Breast epithelium (tissue), 4 donors: Measurements from ENCODE around the gene ALKBH8. TPM values are rescaled to one million over a fixed set of nuclear protein-coding genes. Genes with fewer than 3 reads are reported as not detected.

ENCODE experiments used
- DNase-seq, 2 donors: peaks; one replicate each; pipeline ENCODE4 v3.0.0-alpha.2; 2019; ENCODE audit warnings: low spot score in 2 of 2
- H3K27ac ChIP-seq, 2 donors: fragments of 200-600 bp; sonication (generic) in 1 of 2; one replicate each; pipeline ENCODE4 v1.5.1; 2016 to 2019; ENCODE audit warnings: mild to moderate bottlenecking in 1 of 2
- H3K27me3 ChIP-seq, 2 donors: fragments of 200-600 bp; sonication (generic) in 1 of 2; one replicate each; pipeline versions ENCODE4 v1.5.1 to v1.6.0; 2017 to 2019; ENCODE audit warnings: control low read depth in 1 of 2, mild to moderate bottlenecking in 1 of 2
- H3K36me3 ChIP-seq: fragments of 200-600 bp; one replicate; pipeline ENCODE4 v1.5.1; 2019
- H3K4me1 ChIP-seq, 2 donors: fragments of 200-600 bp; sonication (generic); one replicate each; pipeline ENCODE4 v1.5.1; 2016 to 2019; ENCODE audit warnings: control low read depth in 1 of 2
- H3K4me3 ChIP-seq, 3 donors: fragments of 200-600 bp; sonication (generic); 1 replicate in 2 of 3; 2 replicates in 1 of 3; pipeline ENCODE4 v1.5.1; 2016 to 2019; ENCODE audit warnings: mild to moderate bottlenecking in 3 of 3, moderate library complexity in 2 of 3
- H3K9me3 ChIP-seq, 2 donors: fragments of 200-600 bp; sonication (generic) in 1 of 2; one replicate each; pipeline ENCODE4 v1.5.1; 2016 to 2019; ENCODE audit warnings: control low read depth in 1 of 2
- POLR2A ChIP-seq: fragments of 450-650 bp; IDR thresholded peaks from one replicate; pipeline ENCODE4 v1.6.1; 2016; ENCODE audit warnings: antibody characterized with exemption, mild to moderate bottlenecking, moderate library complexity
- POLR2AphosphoS5 ChIP-seq, 3 donors: sonication (generic); formaldehyde crosslinking; IDR thresholded peaks; one replicate each; pipeline ENCODE4 v1.6.1; 2017; ENCODE audit warnings: antibody characterized with exemption in 3 of 3
- intact Hi-C: fragments of 100-400 bp; cut with DNase I; formaldehyde crosslinking; loops from one replicate; pipeline ENCODE4 v1.15.1; 2023; ENCODE audit warnings: low total_unique reads
- total RNA-seq, 3 donors: library from RNA; depleted of rRNA; stranded (reverse); fragments of >200 nt; gene quantifications; one replicate each; pipeline ENCODE4 v1.1.0, GENCODE V29; 2016
- TF ChIP-seq, protein P1 (sequence below), 3 donors: fragments of 450-650 bp; IDR thresholded peaks; one replicate each; pipeline ENCODE4 v1.5.1; 2016 to 2017; ENCODE audit warnings: antibody characterized with exemption in 3 of 3, mild to moderate bottlenecking in 3 of 3, moderate library complexity in 3 of 3

The ALKBH8 gene
- total RNA-seq, 3 donors from 2014 or later: 6.2 to 11.4 (median 8.2) TPM

DNA sequence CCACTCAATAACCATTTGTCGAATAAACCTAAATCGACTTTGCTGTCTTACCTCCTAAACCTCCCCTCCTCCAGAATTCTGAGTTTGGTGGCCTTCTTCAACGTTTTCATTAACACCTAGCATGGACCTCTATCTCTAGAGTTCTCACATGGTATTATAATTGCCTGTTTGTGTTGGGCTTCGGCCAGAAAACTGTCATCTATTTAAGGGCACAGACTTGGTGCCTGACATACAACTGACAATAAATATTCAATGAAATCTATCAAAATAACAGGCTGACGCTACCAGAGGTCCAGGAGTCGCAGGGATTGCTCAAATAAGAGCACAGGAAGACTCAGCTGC is 687 bp downstream of the ALKBH8 start:
- intact Hi-C loops: no loop called here
- Histone ChIP-seq H3K27me3 (no peaks in the 10 kb centered on the region), H3K4me3 (peak overlapping the region; percentile 67 to 96 (median 90)), H3K9me3 (no peaks in the 10 kb centered on the region), H3K4me1 (no peaks in the 10 kb centered on the region), H3K27ac (peak overlapping the region; percentile 65 to 91), H3K36me3 (no peaks in the 10 kb centered on the region)
- TF ChIP-seq, protein P1, sequence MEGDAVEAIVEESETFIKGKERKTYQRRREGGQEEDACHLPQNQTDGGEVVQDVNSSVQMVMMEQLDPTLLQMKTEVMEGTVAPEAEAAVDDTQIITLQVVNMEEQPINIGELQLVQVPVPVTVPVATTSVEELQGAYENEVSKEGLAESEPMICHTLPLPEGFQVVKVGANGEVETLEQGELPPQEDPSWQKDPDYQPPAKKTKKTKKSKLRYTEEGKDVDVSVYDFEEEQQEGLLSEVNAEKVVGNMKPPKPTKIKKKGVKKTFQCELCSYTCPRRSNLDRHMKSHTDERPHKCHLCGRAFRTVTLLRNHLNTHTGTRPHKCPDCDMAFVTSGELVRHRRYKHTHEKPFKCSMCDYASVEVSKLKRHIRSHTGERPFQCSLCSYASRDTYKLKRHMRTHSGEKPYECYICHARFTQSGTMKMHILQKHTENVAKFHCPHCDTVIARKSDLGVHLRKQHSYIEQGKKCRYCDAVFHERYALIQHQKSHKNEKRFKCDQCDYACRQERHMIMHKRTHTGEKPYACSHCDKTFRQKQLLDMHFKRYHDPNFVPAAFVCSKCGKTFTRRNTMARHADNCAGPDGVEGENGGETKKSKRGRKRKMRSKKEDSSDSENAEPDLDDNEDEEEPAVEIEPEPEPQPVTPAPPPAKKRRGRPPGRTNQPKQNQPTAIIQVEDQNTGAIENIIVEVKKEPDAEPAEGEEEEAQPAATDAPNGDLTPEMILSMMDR (IDR thresholded peaks at IDR 0.05): no peak
- no peak for TF ChIP-seq POLR2AphosphoS5 (IDR thresholded peaks at IDR 0.05)
- no peak for TF ChIP-seq POLR2A
- DNase-seq: no peak

DNA sequence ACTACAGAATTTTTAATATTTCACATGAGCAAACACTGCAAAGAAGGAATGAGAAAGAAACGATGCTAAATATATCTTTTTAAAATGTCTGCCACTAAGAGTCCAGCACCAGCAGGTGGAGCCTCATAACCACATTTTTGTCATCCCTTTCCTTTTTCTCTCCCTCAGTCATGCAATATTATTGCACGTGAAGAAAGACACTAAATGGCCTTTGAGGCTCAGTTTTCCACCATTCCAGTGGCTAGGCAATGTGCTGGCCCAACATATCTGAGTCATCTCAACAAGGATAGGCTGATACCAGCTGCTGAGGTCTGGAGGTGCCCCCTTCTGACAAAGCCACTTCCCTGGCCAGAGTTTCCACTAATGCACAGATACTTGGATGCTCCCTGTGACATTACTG is 1.8 kb downstream of the ALKBH8 start:
- Histone ChIP-seq H3K36me3 (no peaks in the 10 kb centered on the region), H3K4me1 (no peaks in the 10 kb centered on the region), H3K27ac (peak overlapping the region in 1 of 2 donors; percentile 8), H3K4me3 (no peak overlapping the region), H3K27me3 (no peaks in the 10 kb centered on the region), H3K9me3 (no peaks in the 10 kb centered on the region)
- no peak for TF ChIP-seq POLR2A
- TF ChIP-seq, protein P1 (IDR thresholded peaks at IDR 0.05): peak in 2 of 3 donors; percentile 29 to 33
- DNase-seq: no peak
- intact Hi-C loops: no loop called here

DNA sequence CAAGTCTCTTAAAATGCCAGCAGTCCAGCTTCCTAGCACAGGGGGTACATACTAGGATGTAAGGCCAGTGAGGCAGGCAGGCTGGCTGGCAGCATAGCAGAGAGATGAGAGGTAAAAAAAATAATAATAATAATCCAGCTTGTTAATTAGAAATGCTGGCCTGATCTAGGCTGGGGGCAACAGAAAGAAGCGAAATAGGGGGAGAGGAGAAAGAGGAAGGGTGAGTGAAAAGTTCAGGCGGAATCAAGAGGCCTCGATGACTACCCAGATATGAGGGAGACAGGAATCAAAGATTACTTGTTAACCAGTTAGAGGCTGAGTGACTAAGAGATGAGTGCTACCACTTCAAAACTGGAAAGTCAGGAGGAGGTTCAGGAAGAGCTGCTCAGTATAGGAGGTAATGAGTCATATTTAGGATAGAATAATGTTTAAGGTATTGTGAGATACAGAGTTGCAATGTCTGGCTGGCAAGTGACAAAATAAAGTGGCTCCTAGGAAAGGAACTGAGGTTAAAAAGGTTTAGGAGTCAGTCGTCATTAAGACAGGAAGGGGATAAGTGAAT is 2.8 kb downstream of the ALKBH8 start:
- no peak for DNase-seq
- H3K4me3 ChIP-seq: no peak overlapping the region
- H3K9me3 ChIP-seq: no peaks in the 10 kb centered on the region
- no peak for TF ChIP-seq POLR2AphosphoS5 (IDR thresholded peaks at IDR 0.05)
- no peak for TF ChIP-seq POLR2A
- TF ChIP-seq, protein P1 (IDR thresholded peaks at IDR 0.05): no peak
- H3K27me3 ChIP-seq: no peaks in the 10 kb centered on the region
- H3K36me3 ChIP-seq: no peaks in the 10 kb centered on the region
- intact Hi-C loops: no loop called here
- H3K4me1 ChIP-seq: no peaks in the 10 kb centered on the region
- H3K27ac ChIP-seq: no peak overlapping the region

DNA sequence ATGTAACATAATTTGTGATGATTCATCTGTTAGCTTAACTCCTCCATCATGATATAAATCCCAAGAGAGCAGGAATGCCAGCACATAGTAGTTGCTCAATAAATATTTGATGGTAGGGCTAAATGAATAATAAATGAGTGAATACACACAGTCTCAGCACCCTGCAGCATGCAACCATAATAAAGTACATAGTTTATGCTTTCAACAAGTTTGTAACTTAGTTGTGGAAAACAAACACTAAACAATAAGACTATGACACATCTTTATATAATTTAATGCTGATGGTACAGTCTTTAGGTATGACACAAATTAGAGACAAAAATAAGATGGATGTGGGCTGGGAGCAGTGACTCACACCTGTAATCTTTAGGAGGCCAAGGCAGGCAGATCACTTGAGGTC is 3.8 kb downstream of the ALKBH8 start:
- H3K36me3 ChIP-seq: no peaks in the 10 kb centered on the region
- no peaks in the 10 kb centered on the region for H3K27me3 ChIP-seq
- H3K27ac ChIP-seq: no peak overlapping the region
- intact Hi-C loops: no loop called here
- no peaks in the 10 kb centered on the region for H3K9me3 ChIP-seq
- no peaks in the 10 kb centered on the region for H3K4me1 ChIP-seq
- no peak for DNase-seq
- no peak overlapping the region for H3K4me3 ChIP-seq
- TF ChIP-seq POLR2AphosphoS5 (IDR thresholded peaks at IDR 0.05) (no peak), POLR2A (no peak)
- TF ChIP-seq, protein P1 (IDR thresholded peaks at IDR 0.05): no peak

DNA sequence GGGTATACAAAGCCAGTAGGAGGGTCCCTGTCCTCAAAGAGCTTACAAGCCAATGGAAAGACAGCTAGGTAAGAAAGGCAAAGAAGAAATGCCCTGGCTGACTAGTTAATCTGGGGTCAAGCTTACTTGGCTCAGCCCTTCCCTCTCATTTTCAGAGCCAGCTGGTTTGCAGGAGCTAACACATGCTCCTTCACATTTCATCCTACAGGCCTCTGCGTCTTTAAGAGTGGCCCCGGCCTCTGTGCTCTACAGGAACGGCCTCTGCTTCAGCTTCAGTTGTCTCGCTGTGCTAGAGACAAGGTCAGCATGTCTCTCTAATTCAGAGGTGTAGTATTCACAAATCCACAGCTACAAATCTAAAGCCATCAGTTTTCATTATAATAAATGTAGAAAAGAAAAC is 15.2 kb downstream of the ALKBH8 start:
- TF ChIP-seq POLR2A: no peak
- TF ChIP-seq POLR2AphosphoS5 (IDR thresholded peaks at IDR 0.05): no peak
- TF ChIP-seq, protein P1 (IDR thresholded peaks at IDR 0.05): no peak
- Histone ChIP-seq H3K4me1 (no peaks in the 10 kb centered on the region), H3K27me3 (no peaks in the 10 kb centered on the region), H3K36me3 (peaks cover 7% of the 10 kb centered on the region), H3K27ac (no peak overlapping the region), H3K4me3 (no peak overlapping the region), H3K9me3 (no peaks in the 10 kb centered on the region)
- no peak for DNase-seq
- intact Hi-C loops: no loop called here
